Measurements from ENCODE around the gene HMG20B. TPM values are rescaled to one million over a fixed set of nuclear protein-coding genes. Genes with fewer than 3 reads are reported as not detected.

Gene HMG20B
- total and polyA plus RNA-seq, 2 of the 8 experiments (the other 6 are each of a cell fraction or from before 2014, with no cell fraction given) = 42.9 to 74.2 TPM

GRCh38 chr19:3537438-3538240, 35.1 kb upstream of the HMG20B start (continued):
- no peak for TF ChIP-seq JUND (IDR thresholded peaks at IDR 0.05; ENCODE audit: low read length)
- no peak for TF ChIP-seq RNF2 (IDR thresholded peaks at IDR 0.05; ENCODE audit: borderline replicate concordance, low read depth, low read length, missing control alignments, poor library complexity, severe bottlenecking)
- TF ChIP-seq CBX8 (IDR thresholded peaks at IDR 0.05; ENCODE audit: borderline replicate concordance, low read depth, low read length) = no peak
